ENCODE data around the gene RAI14.
"Not testable (repeated sequence)": the region's sequence is repeated elsewhere in the genome, so short reads cannot be mapped to it uniquely, and the experiment has no call there.

The RAI14 gene

GRCh38 chr5:34818717-34819116 is 162.6 kb downstream of the RAI14 start:
- no peak for DNase-seq (ENCODE audit: low read depth in 2 of 2)

GRCh38 chr5:34820593-34820992 is 164.5 kb downstream of the RAI14 start:
- DNase-seq (ENCODE audit: low read depth in 2 of 2), result no peak

- no peak for DNase-seq (ENCODE audit: low read depth in 2 of 2)
Observed at GRCh38 chr5:34822956-34823715, 167.0 kb downstream of the RAI14 start.

- DNase-seq (ENCODE audit: low read depth in 2 of 2), result no peak
Observed at GRCh38 chr5:34826347-34826746, 170.2 kb downstream of the RAI14 start.

- no peak for DNase-seq (ENCODE audit: low read depth in 2 of 2)
Observed at GRCh38 chr5:34827588-34828506, 171.7 kb downstream of the RAI14 start.

GRCh38 chr5:34830827-34831226 is 174.7 kb downstream of the RAI14 start:
- not testable (repeated sequence) for DNase-seq (ENCODE audit: low read depth in 2 of 2)

- DNase-seq (ENCODE audit: low read depth in 2 of 2), result no peak
Observed at GRCh38 chr5:34831303-34831702, 175.2 kb downstream of the RAI14 start.

GRCh38 chr5:34832568-34832967 is 176.4 kb downstream of the RAI14 start:
- no peak for DNase-seq (ENCODE audit: low read depth in 2 of 2)

GRCh38 chr5:34833090-34833489 is 177.0 kb downstream of the RAI14 start:
- no peak for DNase-seq (ENCODE audit: low read depth in 2 of 2)

- DNase-seq (ENCODE audit: low read depth in 2 of 2), result no peak
Observed at GRCh38 chr5:34833976-34834793, 178.1 kb downstream of the RAI14 start.

GRCh38 chr5:34834794-34835089 is 178.6 kb downstream of the RAI14 start:
- no peak for DNase-seq (ENCODE audit: low read depth in 2 of 2)

GRCh38 chr5:34835664-34836063 is 179.5 kb downstream of the RAI14 start:
- no peak for DNase-seq (ENCODE audit: low read depth in 2 of 2)

GRCh38 chr5:34838785-34839714 is 182.9 kb downstream of the RAI14 start, which contains the start of gene TTC23L:
Gene TTC23L (plus strand): TSS chr5:34839164. CDS start chr5:34840672, 1,508 bp downstream.
- DNase-seq (ENCODE audit: low read depth in 2 of 2), result peak; percentile 71 to 72

GRCh38 chr5:34841816-34842215 is 185.7 kb downstream of the RAI14 start:
- no peak for DNase-seq (ENCODE audit: low read depth in 2 of 2)

GRCh38 chr5:34842554-34842953 is 186.4 kb downstream of the RAI14 start:
- DNase-seq (ENCODE audit: low read depth in 2 of 2), result no peak

- DNase-seq (ENCODE audit: low read depth in 2 of 2), result no peak
Observed at GRCh38 chr5:34843497-34843896, 187.4 kb downstream of the RAI14 start.

- DNase-seq (ENCODE audit: low read depth in 2 of 2), result no peak
Observed at GRCh38 chr5:34844106-34844505, 188.0 kb downstream of the RAI14 start.

GRCh38 chr5:34844999-34845398 is 188.9 kb downstream of the RAI14 start:
- no peak for DNase-seq (ENCODE audit: low read depth in 2 of 2)

- DNase-seq (ENCODE audit: low read depth in 2 of 2), result no peak
Observed at GRCh38 chr5:34847056-34847455, 190.9 kb downstream of the RAI14 start.

GRCh38 chr5:34847552-34847951 is 191.4 kb downstream of the RAI14 start:
- no peak for DNase-seq (ENCODE audit: low read depth in 2 of 2)

GRCh38 chr5:34848230-34848629 is 192.1 kb downstream of the RAI14 start:
- DNase-seq (ENCODE audit: low read depth in 2 of 2), result no peak

Measured in stimulated activated CD4-positive, alpha-beta T cell treated with anti-CD3 and anti-CD28 coated beads, Interleukin-1b, Interleukin-23, amount 100 ng/mL, for 1 hour (primary cell).